ENCODE data around the gene RIMOC1. TPM values are rescaled to one million over a fixed set of nuclear protein-coding genes. Genes with fewer than 3 reads are reported as not detected.

Gene RIMOC1
- polyA plus RNA-seq, 1 donor from 2014 or later = 18.5 TPM

DNA sequence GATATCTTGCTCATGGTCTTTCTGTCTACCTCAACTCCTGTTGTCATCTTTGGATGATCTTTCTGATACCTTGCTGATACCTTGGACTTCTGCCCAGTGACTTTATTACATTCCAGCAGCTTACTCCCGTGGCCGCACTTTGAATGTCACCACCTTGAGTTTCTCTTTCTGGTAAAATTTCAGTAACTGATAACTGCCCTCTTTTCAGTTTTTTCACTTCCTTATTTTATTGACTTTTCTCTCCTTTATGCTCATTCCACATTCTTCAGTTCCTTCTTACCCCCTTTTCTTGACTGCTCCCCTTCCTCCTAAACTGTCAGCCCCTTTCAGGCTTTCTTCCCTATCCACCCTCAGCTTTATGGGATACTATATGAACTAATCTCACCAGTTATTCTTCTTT lies 14.0 kb downstream of the RIMOC1 start:
- Histone ChIP-seq H3K27me3 (ENCODE audit: insufficient read depth, low read depth, low read length) (no peaks in the 10 kb centered on the region), H3K9ac (ENCODE audit: low read length) (no peak overlapping the region), H2AFZ (ENCODE audit: low read depth, low read length) (no peak overlapping the region), H3K36me3 (ENCODE audit: insufficient read depth, low read length) (no peaks in the 10 kb centered on the region), H3K9me2 (ENCODE audit: insufficient read depth, low read length) (no peaks in the 10 kb centered on the region), H3K79me2 (replicated peaks; ENCODE audit: insufficient read depth, low read length) (no peaks in the 10 kb centered on the region), H3K27ac (ENCODE audit: low read length) (no peak overlapping the region), H3F3A (ENCODE audit: insufficient read depth, low read length, poor library complexity, severe bottlenecking) (no peaks in the 10 kb centered on the region), H3K9me3 (ENCODE audit: low read length) (no peaks in the 10 kb centered on the region), H3K4me2 (ENCODE audit: low read length) (no peak overlapping the region), H4K20me1 (ENCODE audit: insufficient read depth) (no peaks in the 10 kb centered on the region), H3K4me3 (ENCODE audit: low read length) (no peak overlapping the region)
- TF ChIP-seq POLR2AphosphoS5 (IDR thresholded peaks at IDR 0.05) (no peak), EP300 (conservative IDR thresholded peaks at IDR 0.05; ENCODE audit: poor library complexity, severe bottlenecking) (no peak), RAD21 (conservative IDR thresholded peaks at IDR 0.05) (no peak), MXI1 (conservative IDR thresholded peaks at IDR 0.05; ENCODE audit: poor library complexity, severe bottlenecking) (no peak)

GRCh38 chr5:41921166-41921565 lies 17.0 kb downstream of the RIMOC1 start:
- Histone ChIP-seq H2AFZ (ENCODE audit: low read depth, low read length) (no peak overlapping the region), H3K9me2 (ENCODE audit: insufficient read depth, low read length) (no peaks in the 10 kb centered on the region), H3K4me3 (ENCODE audit: low read length) (no peak overlapping the region), H3F3A (ENCODE audit: insufficient read depth, low read length, poor library complexity, severe bottlenecking) (no peaks in the 10 kb centered on the region), H3K4me2 (ENCODE audit: low read length) (no peak overlapping the region), H3K27me3 (ENCODE audit: insufficient read depth, low read depth, low read length) (no peaks in the 10 kb centered on the region), H3K27ac (ENCODE audit: low read length) (no peak overlapping the region), H4K20me1 (ENCODE audit: insufficient read depth) (no peaks in the 10 kb centered on the region), H3K36me3 (ENCODE audit: insufficient read depth, low read length) (no peaks in the 10 kb centered on the region), H3K9ac (ENCODE audit: low read length) (no peak overlapping the region), H3K79me2 (replicated peaks; ENCODE audit: insufficient read depth, low read length) (no peaks in the 10 kb centered on the region), H3K9me3 (ENCODE audit: low read length) (no peaks in the 10 kb centered on the region)
- TF ChIP-seq EP300 (conservative IDR thresholded peaks at IDR 0.05; ENCODE audit: poor library complexity, severe bottlenecking) (no peak), EZH2 (IDR thresholded peaks at IDR 0.05; ENCODE audit: borderline replicate concordance, insufficient read depth, low read length, poor library complexity, severe bottlenecking) (no peak), TAF1 (IDR thresholded peaks at IDR 0.05; ENCODE audit: low read depth) (no peak), RAD21 (conservative IDR thresholded peaks at IDR 0.05) (no peak), SMC3 (conservative IDR thresholded peaks at IDR 0.05; ENCODE audit: poor library complexity) (no peak)
- TF ChIP-seq, protein P1, sequence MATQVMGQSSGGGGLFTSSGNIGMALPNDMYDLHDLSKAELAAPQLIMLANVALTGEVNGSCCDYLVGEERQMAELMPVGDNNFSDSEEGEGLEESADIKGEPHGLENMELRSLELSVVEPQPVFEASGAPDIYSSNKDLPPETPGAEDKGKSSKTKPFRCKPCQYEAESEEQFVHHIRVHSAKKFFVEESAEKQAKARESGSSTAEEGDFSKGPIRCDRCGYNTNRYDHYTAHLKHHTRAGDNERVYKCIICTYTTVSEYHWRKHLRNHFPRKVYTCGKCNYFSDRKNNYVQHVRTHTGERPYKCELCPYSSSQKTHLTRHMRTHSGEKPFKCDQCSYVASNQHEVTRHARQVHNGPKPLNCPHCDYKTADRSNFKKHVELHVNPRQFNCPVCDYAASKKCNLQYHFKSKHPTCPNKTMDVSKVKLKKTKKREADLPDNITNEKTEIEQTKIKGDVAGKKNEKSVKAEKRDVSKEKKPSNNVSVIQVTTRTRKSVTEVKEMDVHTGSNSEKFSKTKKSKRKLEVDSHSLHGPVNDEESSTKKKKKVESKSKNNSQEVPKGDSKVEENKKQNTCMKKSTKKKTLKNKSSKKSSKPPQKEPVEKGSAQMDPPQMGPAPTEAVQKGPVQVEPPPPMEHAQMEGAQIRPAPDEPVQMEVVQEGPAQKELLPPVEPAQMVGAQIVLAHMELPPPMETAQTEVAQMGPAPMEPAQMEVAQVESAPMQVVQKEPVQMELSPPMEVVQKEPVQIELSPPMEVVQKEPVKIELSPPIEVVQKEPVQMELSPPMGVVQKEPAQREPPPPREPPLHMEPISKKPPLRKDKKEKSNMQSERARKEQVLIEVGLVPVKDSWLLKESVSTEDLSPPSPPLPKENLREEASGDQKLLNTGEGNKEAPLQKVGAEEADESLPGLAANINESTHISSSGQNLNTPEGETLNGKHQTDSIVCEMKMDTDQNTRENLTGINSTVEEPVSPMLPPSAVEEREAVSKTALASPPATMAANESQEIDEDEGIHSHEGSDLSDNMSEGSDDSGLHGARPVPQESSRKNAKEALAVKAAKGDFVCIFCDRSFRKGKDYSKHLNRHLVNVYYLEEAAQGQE (IDR thresholded peaks at IDR 0.05; ENCODE audit: borderline replicate concordance) = no peak

- Histone ChIP-seq H3F3A (ENCODE audit: insufficient read depth, low read length, poor library complexity, severe bottlenecking) (no peaks in the 10 kb centered on the region), H3K9me2 (ENCODE audit: insufficient read depth, low read length) (no peaks in the 10 kb centered on the region), H3K36me3 (ENCODE audit: insufficient read depth, low read length) (no peaks in the 10 kb centered on the region), H4K20me1 (ENCODE audit: insufficient read depth) (no peaks in the 10 kb centered on the region), H3K27me3 (ENCODE audit: insufficient read depth, low read depth, low read length) (no peaks in the 10 kb centered on the region), H3K9me3 (ENCODE audit: low read length) (no peaks in the 10 kb centered on the region), H3K4me3 (ENCODE audit: low read length) (no peak overlapping the region), H2AFZ (ENCODE audit: low read depth, low read length) (no peak overlapping the region), H3K9ac (ENCODE audit: low read length) (no peak overlapping the region), H3K79me2 (replicated peaks; ENCODE audit: insufficient read depth, low read length) (no peaks in the 10 kb centered on the region), H3K27ac (ENCODE audit: low read length) (no peak overlapping the region), H3K4me2 (ENCODE audit: low read length) (no peak overlapping the region)
- TF ChIP-seq, protein P1 (IDR thresholded peaks at IDR 0.05; ENCODE audit: borderline replicate concordance) = no peak
- TF ChIP-seq RAD21 (conservative IDR thresholded peaks at IDR 0.05) (no peak), POLR2AphosphoS5 (IDR thresholded peaks at IDR 0.05) (no peak), SMC3 (conservative IDR thresholded peaks at IDR 0.05; ENCODE audit: poor library complexity) (no peak), MXI1 (conservative IDR thresholded peaks at IDR 0.05; ENCODE audit: poor library complexity, severe bottlenecking) (no peak), TAF1 (IDR thresholded peaks at IDR 0.05; ENCODE audit: low read depth) (no peak), EZH2 (IDR thresholded peaks at IDR 0.05; ENCODE audit: borderline replicate concordance, insufficient read depth, low read length, poor library complexity, severe bottlenecking) (no peak), EP300 (conservative IDR thresholded peaks at IDR 0.05; ENCODE audit: poor library complexity, severe bottlenecking) (no peak), CTCF (IDR thresholded peaks at IDR 0.05; ENCODE audit: poor library complexity, severe bottlenecking) (no peak)
These were observed 17.7 kb downstream of the RIMOC1 start for GRCh38 chr5:41921874-41922273.

Data from neural cell (in vitro differentiated cells).